HEK293T (cell line): ENCODE data around the gene ECM2.

ENCODE experiments used
- CTCF ChIA-PET: fragments of 350-600 bp; formaldehyde crosslinking; extraction: SDS; loops from one replicate; lab custom pipeline; 2021; ENCODE audit warnings: antibody characterized with exemption, inconsistent platforms; lab: Yijun Ruan, JAX
- POLR2A ChIA-PET: fragments of 350-600 bp; formaldehyde crosslinking; extraction: SDS; loops from one replicate; lab custom pipeline; 2020; ENCODE audit warnings: antibody characterized with exemption, inconsistent platforms; lab: Yijun Ruan, JAX
- DNase-seq: peaks from one replicate; pipeline ENCODE4 v3.0.0; 2012; ENCODE audit warnings: mixed read lengths; ENCODE audit errors: extremely low spot score
- ARNT ChIP-seq: fragments of 450-650 bp; IDR thresholded peaks from 2 replicates; pipeline ENCODE4 v1.6.1; 2017; ENCODE audit warnings: mild to moderate bottlenecking
- BHLHE40 ChIP-seq: fragments of 450-650 bp; IDR thresholded peaks from 2 replicates; pipeline ENCODE4 v1.6.1; 2016; ENCODE audit warnings: mild to moderate bottlenecking, moderate library complexity, borderline replicate concordance
- CTBP1 ChIP-seq: fragments of 450-650 bp; IDR thresholded peaks from 2 replicates; pipeline ENCODE4 v1.6.1; 2016; ENCODE audit warnings: borderline replicate concordance
- ELF4 ChIP-seq: fragments of 450-650 bp; IDR thresholded peaks from 2 replicates; pipeline ENCODE4 v1.6.1; 2017; ENCODE audit warnings: antibody characterized with exemption
- FOXA1 ChIP-seq: fragments of 450-650 bp; IDR thresholded peaks from 2 replicates; pipeline ENCODE4 v1.6.1; 2016; ENCODE audit warnings: mild to moderate bottlenecking
- FOXK2 ChIP-seq: fragments of 450-650 bp; IDR thresholded peaks from 2 replicates; pipeline ENCODE4 v1.6.1; 2016; ENCODE audit warnings: mild to moderate bottlenecking
- FOXM1 ChIP-seq: fragments of 450-650 bp; IDR thresholded peaks from 2 replicates; pipeline ENCODE4 v1.6.1; 2017; ENCODE audit warnings: mild to moderate bottlenecking, borderline replicate concordance
- HDGF ChIP-seq: fragments of 450-650 bp; IDR thresholded peaks from 2 replicates; pipeline ENCODE4 v1.6.1; 2017; ENCODE audit warnings: antibody characterized with exemption, borderline replicate concordance
- L3MBTL2 ChIP-seq: fragments of 450-650 bp; conservative IDR thresholded peaks from 2 replicates; pipeline ENCODE4 v1.6.1; 2016; ENCODE audit warnings: mild to moderate bottlenecking
- LEF1 ChIP-seq: fragments of 450-650 bp; IDR thresholded peaks from 2 replicates; pipeline ENCODE4 v1.6.1; 2017; ENCODE audit warnings: mild to moderate bottlenecking, borderline replicate concordance
- NFRKB ChIP-seq: fragments of 450-650 bp; IDR thresholded peaks from 2 replicates; pipeline ENCODE4 v1.6.1; 2016; ENCODE audit warnings: mild to moderate bottlenecking, moderate library complexity
- SP1 ChIP-seq: fragments of 450-650 bp; IDR thresholded peaks from 2 replicates; pipeline ENCODE4 v1.6.1; 2017
- SUZ12 ChIP-seq: fragments of 450-650 bp; IDR thresholded peaks from 2 replicates; pipeline ENCODE4 v1.6.1; 2016; ENCODE audit warnings: mild to moderate bottlenecking
- TARDBP ChIP-seq: fragments of 450-650 bp; IDR thresholded peaks from 2 replicates; pipeline ENCODE4 v1.6.1; 2016
- ZNF384 ChIP-seq: fragments of 450-650 bp; IDR thresholded peaks from 2 replicates; pipeline ENCODE4 v1.6.1; 2016
- TF ChIP-seq, protein P1 (sequence below): fragments of 450-650 bp; IDR thresholded peaks from 2 replicates; pipeline ENCODE4 v1.6.1; 2016

ECM2 gene

DNA sequence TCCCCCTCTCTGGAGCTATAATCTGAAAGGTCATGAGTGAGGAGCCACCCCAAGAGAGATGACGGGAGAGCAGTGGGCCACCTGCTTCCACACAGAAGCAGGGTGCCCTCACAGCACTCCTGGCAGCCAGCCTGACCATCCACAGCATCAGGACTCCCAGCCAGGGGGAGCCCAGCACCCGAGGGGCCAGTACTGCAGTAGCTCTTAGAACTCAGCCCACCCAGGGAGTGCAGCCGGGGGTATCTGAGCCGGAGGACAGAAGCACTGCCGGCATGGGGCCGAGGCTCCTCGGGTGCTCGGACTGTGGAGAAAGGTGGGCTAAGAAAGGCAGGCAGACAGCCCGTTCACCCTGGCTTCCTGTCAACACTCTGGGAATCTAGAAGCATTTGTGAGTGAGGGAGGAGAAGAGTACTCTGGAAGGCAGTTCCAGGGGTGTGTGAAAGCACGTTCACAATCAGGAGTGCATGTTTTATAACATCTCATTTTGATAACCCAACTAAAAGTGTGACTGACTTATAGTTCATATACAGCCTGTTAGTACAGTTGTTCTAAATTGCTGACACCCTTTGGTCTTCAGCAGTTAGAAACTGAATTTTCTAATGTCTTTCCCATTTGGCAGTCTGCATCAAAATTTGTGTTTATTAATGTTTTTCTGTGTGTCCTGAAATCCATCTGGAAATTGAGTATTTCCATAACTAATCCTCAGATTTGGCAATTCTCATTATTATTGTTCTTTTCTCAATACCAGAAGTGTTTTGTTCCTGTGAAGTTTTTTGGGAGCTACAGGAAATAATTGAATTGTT is 27.6 kb downstream of the ECM2 start:
- DNase-seq = no peak
- ChIA-PET POLR2A (no interaction called here), CTCF (no interaction called here)
- TF ChIP-seq HDGF (no peak), L3MBTL2 (no peak), SUZ12 (no peak), LEF1 (no peak), FOXA1 (no peak), ELF4 (no peak), ARNT (no peak), SP1 (no peak), FOXM1 (no peak), FOXK2 (no peak), BHLHE40 (no peak), ZNF384 (no peak), CTBP1 (no peak), TARDBP (no peak)

DNA sequence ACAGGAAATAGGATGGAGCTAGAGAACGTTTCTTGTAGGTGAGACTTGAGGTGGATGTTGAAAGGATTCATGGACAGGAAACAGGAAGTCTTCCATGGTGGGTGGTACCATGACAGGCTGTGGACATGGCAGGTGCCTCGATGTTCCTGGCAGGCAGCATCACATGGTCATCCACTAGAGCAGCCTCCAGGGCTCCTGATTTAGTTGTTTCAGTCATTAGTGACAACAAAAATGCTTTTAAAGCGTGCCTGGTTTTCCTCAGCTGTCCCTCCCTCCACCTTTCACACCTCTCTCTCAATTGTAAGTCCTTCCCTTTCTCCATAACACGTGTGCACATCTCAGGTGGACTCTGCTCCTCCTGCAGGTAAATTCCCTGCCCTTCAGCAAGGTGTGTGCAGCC is 28.3 kb downstream of the ECM2 start:
- ChIA-PET POLR2A (no interaction called here), CTCF (no interaction called here)
- TF ChIP-seq L3MBTL2 (no peak), FOXA1 (no peak), FOXM1 (no peak), SUZ12 (no peak), ZNF384 (no peak), NFRKB (no peak), SP1 (no peak), ARNT (no peak), LEF1 (no peak), ELF4 (no peak), HDGF (no peak), CTBP1 (no peak), FOXK2 (no peak), BHLHE40 (no peak)
- TF ChIP-seq, protein P1, sequence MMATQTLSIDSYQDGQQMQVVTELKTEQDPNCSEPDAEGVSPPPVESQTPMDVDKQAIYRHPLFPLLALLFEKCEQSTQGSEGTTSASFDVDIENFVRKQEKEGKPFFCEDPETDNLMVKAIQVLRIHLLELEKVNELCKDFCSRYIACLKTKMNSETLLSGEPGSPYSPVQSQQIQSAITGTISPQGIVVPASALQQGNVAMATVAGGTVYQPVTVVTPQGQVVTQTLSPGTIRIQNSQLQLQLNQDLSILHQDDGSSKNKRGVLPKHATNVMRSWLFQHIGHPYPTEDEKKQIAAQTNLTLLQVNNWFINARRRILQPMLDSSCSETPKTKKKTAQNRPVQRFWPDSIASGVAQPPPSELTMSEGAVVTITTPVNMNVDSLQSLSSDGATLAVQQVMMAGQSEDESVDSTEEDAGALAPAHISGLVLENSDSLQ = no peak

DNA sequence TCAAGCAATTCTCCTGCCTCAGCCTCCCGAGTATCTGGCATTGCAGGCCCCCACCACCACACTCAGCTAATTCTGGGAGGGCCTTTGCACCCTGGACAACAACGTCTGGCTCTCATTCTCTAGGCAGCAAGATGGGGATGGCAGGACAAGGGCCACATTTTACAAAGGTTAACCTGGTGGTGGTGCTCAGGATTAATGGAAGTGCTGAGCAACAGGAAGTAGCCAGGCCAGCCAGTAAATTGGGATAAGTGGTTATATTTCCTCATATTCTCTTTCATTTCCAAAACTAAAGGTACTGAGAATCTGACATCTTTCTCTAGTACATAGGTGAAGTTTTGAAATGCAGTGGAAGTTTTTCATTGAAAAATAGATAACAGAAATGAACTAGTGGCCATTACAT is 28.8 kb downstream of the ECM2 start:
- POLR2A ChIA-PET = no interaction called here
- CTCF ChIA-PET = no interaction called here
- TF ChIP-seq NFRKB (no peak), TARDBP (no peak), ZNF384 (no peak), BHLHE40 (no peak), ARNT (no peak), LEF1 (no peak), FOXM1 (no peak), CTBP1 (no peak), L3MBTL2 (no peak), FOXK2 (no peak), SP1 (no peak), HDGF (no peak)
- no peak for DNase-seq

More for the DNA sequence above, 28.3 kb downstream of the ECM2 start:
- DNase-seq = no peak

DNA sequence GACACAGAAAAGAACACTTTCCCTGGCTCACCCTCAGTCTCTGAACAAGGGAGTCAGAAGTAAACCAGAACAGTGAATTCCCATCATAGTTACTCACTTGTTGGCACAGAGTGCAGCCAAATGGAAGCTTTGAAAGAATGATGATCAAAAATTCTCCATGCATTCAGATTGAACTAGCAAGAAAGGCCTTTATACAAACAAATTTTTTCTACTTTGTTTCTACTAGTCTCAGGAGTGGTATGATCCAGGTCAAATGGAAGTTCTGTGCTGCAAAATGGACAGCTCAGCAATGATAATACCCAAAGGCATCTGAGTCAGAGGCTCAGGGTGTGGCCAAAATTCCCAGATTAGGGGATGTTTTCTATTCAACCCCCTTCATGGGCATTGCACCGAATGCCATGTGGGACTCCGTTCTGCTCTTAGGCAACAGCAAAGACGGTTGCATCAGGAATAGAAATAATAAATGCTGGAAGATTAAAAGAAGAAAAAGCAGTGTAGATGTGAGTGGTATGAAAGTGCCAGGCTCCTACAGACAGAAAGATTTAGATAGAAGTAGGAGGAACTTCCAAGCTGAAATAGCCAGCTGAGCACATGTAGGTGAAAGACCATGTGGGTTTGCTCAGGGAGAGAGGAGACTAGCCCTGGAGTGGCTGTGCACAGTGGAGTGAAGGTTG is 29.5 kb downstream of the ECM2 start:
- POLR2A ChIA-PET = no interaction called here
- CTCF ChIA-PET = no interaction called here
- DNase-seq = no peak
- TF ChIP-seq SUZ12 (no peak), CTBP1 (no peak), TARDBP (no peak), ARNT (no peak), HDGF (no peak), FOXA1 (no peak), L3MBTL2 (no peak)
- TF ChIP-seq, protein P1 = no peak

DNA sequence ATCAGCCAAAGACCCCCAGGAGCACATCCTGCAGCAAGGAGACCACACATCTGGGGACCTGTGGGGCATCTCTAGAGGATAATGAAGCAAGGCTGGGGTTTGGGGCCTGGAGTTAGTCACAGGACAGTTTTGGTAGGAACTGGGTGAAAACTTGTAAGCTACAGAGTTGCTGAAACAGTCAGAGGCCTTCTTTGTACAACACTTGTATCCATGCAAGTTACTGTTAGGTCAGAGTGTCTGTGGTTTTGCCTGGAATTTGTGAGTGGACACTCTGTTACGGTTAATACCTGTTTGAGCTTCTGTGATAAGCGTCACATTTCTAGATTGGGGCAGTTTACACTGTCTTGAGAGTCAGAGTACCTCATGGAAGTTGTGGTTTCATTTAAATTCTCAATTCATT is 30.9 kb downstream of the ECM2 start:
- CTCF ChIA-PET = no interaction called here
- no peak for TF ChIP-seq SUZ12
- no peak for TF ChIP-seq NFRKB
- no peak for TF ChIP-seq FOXA1
- TF ChIP-seq SP1 = no peak
- no peak for TF ChIP-seq CTBP1
- no peak for TF ChIP-seq L3MBTL2
- TF ChIP-seq LEF1 = no peak
- TF ChIP-seq HDGF = no peak
- TF ChIP-seq ELF4 = no peak
- no peak for TF ChIP-seq TARDBP
- TF ChIP-seq FOXK2 = no peak
- no peak for TF ChIP-seq ARNT
- no peak for TF ChIP-seq BHLHE40
- TF ChIP-seq ZNF384 = no peak
- no peak for TF ChIP-seq FOXM1
- TF ChIP-seq, protein P1 = no peak
- POLR2A ChIA-PET = no interaction called here
- no peak for DNase-seq

DNA sequence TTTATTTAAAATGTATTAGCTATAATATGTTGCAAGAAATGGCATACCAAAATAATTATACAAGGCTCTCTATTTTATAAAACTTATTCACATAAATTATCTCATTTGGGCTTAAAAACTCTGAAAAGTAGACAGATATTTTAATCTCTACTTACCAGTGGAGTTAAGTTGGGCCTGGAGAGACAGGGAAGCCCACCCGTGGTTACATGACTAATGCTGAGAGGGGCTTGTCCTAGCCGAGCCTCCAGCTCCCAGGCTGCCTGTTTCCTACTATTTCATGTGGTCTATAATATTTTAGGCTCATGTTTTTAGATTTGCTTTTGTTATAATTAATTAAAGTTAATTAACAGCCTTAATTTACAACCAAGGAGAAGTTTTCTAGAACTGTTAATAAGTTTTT is 32.6 kb downstream of the ECM2 start:
- POLR2A ChIA-PET = no interaction called here
- no peak for DNase-seq
- TF ChIP-seq TARDBP = no peak
- no peak for TF ChIP-seq LEF1
- no peak for TF ChIP-seq L3MBTL2
- no peak for TF ChIP-seq ZNF384
- TF ChIP-seq BHLHE40 = no peak
- TF ChIP-seq HDGF = no peak
- TF ChIP-seq, protein P1 = no peak
- CTCF ChIA-PET = no interaction called here
